HEK293T (cell line): ENCODE measurements around the gene HNRNPLL.

Experiments
- CTCF ChIA-PET: fragments of 350-600 bp; formaldehyde crosslinking; extraction: SDS; loops from one replicate; lab custom pipeline; 2021; ENCODE audit warnings: antibody characterized with exemption, inconsistent platforms; lab: Yijun Ruan, JAX
- POLR2A ChIA-PET: fragments of 350-600 bp; formaldehyde crosslinking; extraction: SDS; loops from one replicate; lab custom pipeline; 2020; ENCODE audit warnings: antibody characterized with exemption, inconsistent platforms; lab: Yijun Ruan, JAX
- DNase-seq: peaks from one replicate; pipeline ENCODE4 v3.0.0; 2012; ENCODE audit warnings: mixed read lengths; ENCODE audit errors: extremely low spot score
- ARNT ChIP-seq: fragments of 450-650 bp; IDR thresholded peaks from 2 replicates; pipeline ENCODE4 v1.6.1; 2017; ENCODE audit warnings: mild to moderate bottlenecking
- BHLHE40 ChIP-seq: fragments of 450-650 bp; IDR thresholded peaks from 2 replicates; pipeline ENCODE4 v1.6.1; 2016; ENCODE audit warnings: mild to moderate bottlenecking, moderate library complexity, borderline replicate concordance
- CTBP1 ChIP-seq: fragments of 450-650 bp; IDR thresholded peaks from 2 replicates; pipeline ENCODE4 v1.6.1; 2016; ENCODE audit warnings: borderline replicate concordance
- ELF4 ChIP-seq: fragments of 450-650 bp; IDR thresholded peaks from 2 replicates; pipeline ENCODE4 v1.6.1; 2017; ENCODE audit warnings: antibody characterized with exemption
- FOXA1 ChIP-seq: fragments of 450-650 bp; IDR thresholded peaks from 2 replicates; pipeline ENCODE4 v1.6.1; 2016; ENCODE audit warnings: mild to moderate bottlenecking
- FOXK2 ChIP-seq: fragments of 450-650 bp; IDR thresholded peaks from 2 replicates; pipeline ENCODE4 v1.6.1; 2016; ENCODE audit warnings: mild to moderate bottlenecking
- FOXM1 ChIP-seq: fragments of 450-650 bp; IDR thresholded peaks from 2 replicates; pipeline ENCODE4 v1.6.1; 2017; ENCODE audit warnings: mild to moderate bottlenecking, borderline replicate concordance
- HDGF ChIP-seq: fragments of 450-650 bp; IDR thresholded peaks from 2 replicates; pipeline ENCODE4 v1.6.1; 2017; ENCODE audit warnings: antibody characterized with exemption, borderline replicate concordance
- L3MBTL2 ChIP-seq: fragments of 450-650 bp; conservative IDR thresholded peaks from 2 replicates; pipeline ENCODE4 v1.6.1; 2016; ENCODE audit warnings: mild to moderate bottlenecking
- LEF1 ChIP-seq: fragments of 450-650 bp; IDR thresholded peaks from 2 replicates; pipeline ENCODE4 v1.6.1; 2017; ENCODE audit warnings: mild to moderate bottlenecking, borderline replicate concordance
- NFRKB ChIP-seq: fragments of 450-650 bp; IDR thresholded peaks from 2 replicates; pipeline ENCODE4 v1.6.1; 2016; ENCODE audit warnings: mild to moderate bottlenecking, moderate library complexity
- SP1 ChIP-seq: fragments of 450-650 bp; IDR thresholded peaks from 2 replicates; pipeline ENCODE4 v1.6.1; 2017
- SUZ12 ChIP-seq: fragments of 450-650 bp; IDR thresholded peaks from 2 replicates; pipeline ENCODE4 v1.6.1; 2016; ENCODE audit warnings: mild to moderate bottlenecking
- TARDBP ChIP-seq: fragments of 450-650 bp; IDR thresholded peaks from 2 replicates; pipeline ENCODE4 v1.6.1; 2016
- ZNF384 ChIP-seq: fragments of 450-650 bp; IDR thresholded peaks from 2 replicates; pipeline ENCODE4 v1.6.1; 2016
- TF ChIP-seq, protein P1 (sequence below): fragments of 450-650 bp; IDR thresholded peaks from 2 replicates; pipeline ENCODE4 v1.6.1; 2016

HNRNPLL gene

DNA sequence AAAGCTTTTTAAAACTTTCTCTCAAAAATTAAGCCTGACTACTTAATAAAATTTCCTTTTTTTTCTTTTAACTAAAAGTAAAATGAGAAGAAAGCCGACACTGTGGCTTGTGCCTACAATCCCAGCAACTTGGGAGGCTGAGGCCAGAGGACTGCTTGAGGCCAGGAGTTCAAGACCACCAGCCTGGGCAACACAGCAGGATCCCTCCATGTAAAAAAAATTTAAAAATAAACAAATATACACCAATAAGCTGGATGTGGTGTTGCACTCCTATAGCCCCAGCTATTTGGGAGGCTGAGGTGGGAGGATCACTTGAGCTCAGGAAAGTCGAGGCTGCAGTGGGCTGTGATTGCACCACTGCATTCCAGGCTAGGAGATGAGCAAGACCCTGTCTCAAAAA is 37.4 kb downstream of the HNRNPLL start:
- ChIA-PET CTCF (interaction anchor here (0.5 to 0.7 kb wide), 4 partner anchors 12 to 461 kb away, joined by 3 to 8 read pairs (median 4); no protein-coding TSS in a partner anchor), POLR2A (no interaction called here)
- no peak for DNase-seq
- TF ChIP-seq ZNF384 (no peak), FOXM1 (no peak), SUZ12 (no peak), ARNT (no peak), L3MBTL2 (no peak), TARDBP (no peak), FOXA1 (no peak), FOXK2 (no peak), LEF1 (no peak), SP1 (no peak), HDGF (no peak), CTBP1 (no peak), ELF4 (no peak), BHLHE40 (no peak), NFRKB (no peak)
- TF ChIP-seq, protein P1, sequence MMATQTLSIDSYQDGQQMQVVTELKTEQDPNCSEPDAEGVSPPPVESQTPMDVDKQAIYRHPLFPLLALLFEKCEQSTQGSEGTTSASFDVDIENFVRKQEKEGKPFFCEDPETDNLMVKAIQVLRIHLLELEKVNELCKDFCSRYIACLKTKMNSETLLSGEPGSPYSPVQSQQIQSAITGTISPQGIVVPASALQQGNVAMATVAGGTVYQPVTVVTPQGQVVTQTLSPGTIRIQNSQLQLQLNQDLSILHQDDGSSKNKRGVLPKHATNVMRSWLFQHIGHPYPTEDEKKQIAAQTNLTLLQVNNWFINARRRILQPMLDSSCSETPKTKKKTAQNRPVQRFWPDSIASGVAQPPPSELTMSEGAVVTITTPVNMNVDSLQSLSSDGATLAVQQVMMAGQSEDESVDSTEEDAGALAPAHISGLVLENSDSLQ = no peak

DNA sequence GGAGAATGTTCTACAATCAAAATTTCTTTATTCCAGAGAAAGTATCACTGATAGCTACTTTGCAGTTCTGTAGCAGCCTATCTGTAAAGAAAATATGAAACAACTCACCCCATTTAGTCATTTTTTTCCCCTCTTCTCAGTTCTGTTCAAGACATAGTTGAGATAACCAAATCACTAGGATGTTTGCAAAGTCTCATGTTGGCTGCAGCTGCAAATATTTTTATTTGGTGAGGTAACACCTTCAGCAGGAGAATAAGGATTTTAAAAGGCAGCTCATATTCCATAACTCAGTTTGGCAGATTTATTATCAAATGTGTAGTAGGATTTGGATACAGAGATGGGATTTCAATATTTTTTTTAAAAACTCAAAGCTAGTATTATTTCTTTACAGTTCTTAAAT is 41.0 kb downstream of the HNRNPLL start:
- CTCF ChIA-PET = no interaction called here
- DNase-seq = no peak
- POLR2A ChIA-PET = no interaction called here
- TF ChIP-seq FOXK2 (no peak), FOXA1 (no peak), SP1 (no peak), HDGF (no peak), CTBP1 (no peak), NFRKB (no peak), L3MBTL2 (no peak), ZNF384 (no peak), TARDBP (no peak), FOXM1 (no peak), BHLHE40 (no peak), ARNT (no peak), ELF4 (no peak), SUZ12 (no peak), LEF1 (no peak)
- TF ChIP-seq, protein P1 = no peak

GRCh38 chr2:38560092-38560491 is 42.6 kb downstream of the HNRNPLL start:
- TF ChIP-seq CTBP1 (no peak), NFRKB (no peak), SUZ12 (no peak), L3MBTL2 (no peak), ARNT (no peak), ELF4 (no peak), HDGF (no peak), SP1 (no peak), FOXM1 (no peak), TARDBP (no peak), FOXK2 (no peak), BHLHE40 (no peak), LEF1 (no peak), ZNF384 (no peak), FOXA1 (no peak)
- TF ChIP-seq, protein P1 = no peak
- DNase-seq = no peak
- CTCF ChIA-PET = no interaction called here
- POLR2A ChIA-PET = no interaction called here

DNA sequence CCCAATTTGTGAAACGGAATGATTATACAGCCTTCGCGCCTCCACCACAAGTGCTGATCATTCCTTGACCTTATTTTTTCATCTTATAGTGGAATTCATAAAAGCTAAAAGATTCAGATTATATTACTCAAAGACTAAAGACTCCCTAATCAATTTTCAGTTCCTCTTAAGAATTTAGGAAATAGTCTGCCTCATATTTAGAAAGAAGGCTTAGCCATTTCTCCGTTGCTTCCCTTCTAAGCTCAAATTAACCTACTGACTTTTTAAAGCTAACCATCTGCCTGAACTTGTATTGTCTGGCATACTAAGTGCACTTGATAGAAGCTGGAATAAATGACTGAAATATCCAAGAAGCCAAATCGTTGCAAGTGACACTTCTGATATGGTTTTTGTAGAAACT is 44.7 kb downstream of the HNRNPLL start:
- ChIA-PET POLR2A (interaction anchor here (1.7 kb wide), 1 partner anchor 193 kb away, joined by 5 read pairs; the partner anchor contains the start of gene SRSF7), CTCF (interaction anchor here (0.7 to 0.8 kb wide), 2 partner anchors 22 to 24 kb away, joined by 3 to 4 read pairs; no protein-coding TSS in a partner anchor)
- no peak for DNase-seq
- TF ChIP-seq FOXK2 = no peak

DNA sequence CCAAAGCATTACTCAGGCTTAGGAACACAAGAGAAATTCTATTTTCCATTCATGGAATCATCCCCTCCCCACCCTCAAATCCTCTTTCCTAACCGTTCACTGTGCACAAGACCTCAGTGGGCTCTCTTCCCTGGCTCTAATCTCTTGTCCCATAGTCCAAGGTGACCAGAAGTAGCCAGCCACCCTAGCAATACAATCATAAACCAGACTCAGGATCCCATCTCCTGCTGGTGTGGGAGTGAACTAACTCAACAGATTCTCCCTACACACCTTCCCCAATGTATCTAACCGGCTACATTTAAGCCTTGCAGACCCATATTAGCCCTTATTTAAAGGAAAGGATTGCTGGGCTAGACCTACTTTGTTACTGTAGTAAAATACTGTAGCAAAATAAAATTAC is 45.5 kb downstream of the HNRNPLL start:
- CTCF ChIA-PET = no interaction called here
- no peak for TF ChIP-seq FOXK2
- TF ChIP-seq NFRKB = no peak
- TF ChIP-seq HDGF = no peak
- TF ChIP-seq ZNF384 = no peak
- TF ChIP-seq CTBP1 = no peak
- no peak for TF ChIP-seq LEF1
- TF ChIP-seq FOXM1 = no peak
- TF ChIP-seq ELF4 = no peak
- no peak for TF ChIP-seq BHLHE40
- no peak for TF ChIP-seq L3MBTL2
- TF ChIP-seq FOXA1 = no peak
- TF ChIP-seq SP1 = no peak
- TF ChIP-seq SUZ12 = no peak
- TF ChIP-seq, protein P1 = no peak
- TF ChIP-seq TARDBP = no peak
- TF ChIP-seq ARNT = no peak
- no peak for DNase-seq
- POLR2A ChIA-PET = interaction anchor here (0.7 kb wide), 1 partner anchor 194 kb away, joined by 3 read pairs; no protein-coding TSS in a partner anchor
